HG02981 (cell line): ENCODE measurements around the gene ALDH3A1.

Experiments used
- ATAC-seq: cut with Tn5 transposase; IDR thresholded peaks from one replicate; pipeline ENCODE4 v1.9.1; 2021; ENCODE audit warnings: mild to moderate bottlenecking, moderate library complexity; ENCODE audit not compliant: unreplicated experiment

The ALDH3A1 gene

DNA sequence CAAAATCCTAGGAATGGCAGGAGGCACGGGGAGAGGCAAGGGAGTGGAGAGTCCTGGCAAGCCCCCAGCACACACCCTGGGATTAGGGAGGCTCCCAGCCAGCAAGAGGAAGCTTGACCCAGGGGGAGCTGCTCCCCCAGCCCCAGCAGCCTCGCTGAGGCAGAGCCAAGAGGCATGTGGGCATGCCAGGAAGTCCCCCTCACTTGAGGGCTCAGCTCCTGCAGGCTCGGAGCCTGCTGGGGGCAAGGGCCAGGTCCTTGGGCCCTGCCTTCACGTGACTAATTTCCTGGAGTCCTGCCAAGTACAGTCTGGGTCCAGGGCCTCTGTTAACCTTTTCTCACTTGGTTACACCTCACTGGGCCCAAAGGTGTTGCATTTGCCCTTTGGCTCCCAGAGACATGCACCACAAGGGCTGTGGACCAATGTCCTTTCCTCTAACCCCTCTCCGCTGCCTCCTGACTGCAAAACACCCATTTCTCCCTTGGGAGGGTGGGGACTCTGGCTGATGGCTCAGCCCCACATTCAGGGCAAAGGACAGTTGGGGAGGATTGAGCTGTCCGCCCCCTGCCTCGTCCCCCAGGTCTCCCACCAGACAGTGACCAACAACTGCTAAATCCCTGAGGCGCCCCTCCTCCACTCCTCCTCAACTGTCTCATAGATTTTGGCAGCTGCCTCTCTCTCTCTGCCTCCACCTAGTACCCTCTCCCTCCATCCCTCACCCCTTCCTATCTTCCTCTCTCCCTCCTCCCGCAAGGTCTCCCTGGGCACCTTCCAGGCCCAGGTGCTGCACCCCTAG is 27.3 kb downstream of the ALDH3A1 start:
- no peak for ATAC-seq

- ATAC-seq: no peak
Observed at GRCh38 chr17:19720210-19720475, 28.0 kb downstream of the ALDH3A1 start.

DNA sequence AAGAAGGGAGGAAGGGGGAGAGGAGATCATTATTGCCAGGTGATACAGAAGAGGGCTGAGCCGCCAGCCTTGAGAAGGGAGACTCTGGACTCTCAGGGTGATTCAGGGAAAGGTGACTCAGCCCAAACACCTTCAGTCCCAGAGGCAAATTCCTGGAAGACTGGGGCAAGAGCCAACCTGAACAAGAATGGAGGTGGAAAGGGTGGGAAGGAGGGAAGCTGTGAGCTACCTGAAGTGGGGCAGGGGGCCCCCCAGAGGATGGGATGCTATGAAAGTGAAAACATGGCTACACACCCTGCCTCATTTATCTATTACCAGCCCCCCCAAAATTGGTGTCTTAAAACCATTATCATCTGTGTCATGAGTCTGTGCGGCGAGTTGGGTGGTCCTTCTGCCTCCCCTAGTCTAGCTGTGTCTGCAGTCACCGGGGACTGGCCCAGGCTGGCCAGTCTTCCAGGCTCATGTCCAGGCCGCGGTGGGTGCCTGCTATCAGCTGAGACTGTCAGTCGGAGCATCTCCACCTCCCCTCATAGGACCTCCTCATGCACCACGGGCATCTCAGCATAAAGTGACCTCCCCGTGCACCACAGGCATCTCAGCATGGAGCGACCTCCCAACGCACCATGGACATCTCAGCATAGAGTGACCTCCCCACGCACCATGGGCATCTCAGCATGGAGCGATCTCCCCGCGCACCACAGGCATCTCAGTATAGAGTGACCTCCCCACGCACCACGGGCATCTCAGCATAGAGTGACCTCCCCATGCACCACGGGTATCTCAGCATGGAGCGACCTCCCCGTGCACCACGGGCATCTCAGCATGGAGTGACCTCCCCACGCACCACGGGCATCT is 28.5 kb downstream of the ALDH3A1 start:
- no peak for ATAC-seq

GRCh38 chr17:19718613-19719354 is 29.3 kb downstream of the ALDH3A1 start:
- ATAC-seq: no peak

DNA sequence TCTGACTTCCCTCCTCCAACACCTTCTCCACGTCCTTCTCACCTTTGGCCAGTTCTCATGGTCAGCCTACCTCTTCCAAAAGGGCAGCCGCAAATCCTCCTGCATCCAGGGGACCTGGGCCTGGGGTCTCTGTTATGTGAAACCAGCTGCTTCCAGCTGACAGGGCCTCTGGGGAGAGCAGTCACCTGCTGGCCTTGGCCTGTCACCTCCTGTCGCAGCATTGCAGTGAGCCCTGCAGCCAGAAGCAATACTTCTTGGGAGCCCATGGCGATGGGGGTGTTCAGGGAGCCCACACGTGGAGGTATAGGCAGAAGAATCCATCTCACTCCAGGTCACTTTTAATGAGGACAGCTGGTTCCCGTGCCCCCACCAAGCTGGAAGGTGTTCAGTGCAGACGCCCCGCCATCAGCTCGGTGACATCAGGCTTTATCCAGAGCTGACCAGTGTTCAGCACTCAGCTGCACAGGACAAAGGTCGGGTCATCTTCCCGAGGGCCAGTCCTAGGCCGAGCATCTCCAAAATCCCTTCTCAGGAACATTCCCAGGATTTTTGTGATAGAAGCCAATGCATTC is 30.0 kb downstream of the ALDH3A1 start:
- ATAC-seq: no peak

- no peak for ATAC-seq
Observed at GRCh38 chr17:19717411-19717908, 30.6 kb downstream of the ALDH3A1 start.

DNA sequence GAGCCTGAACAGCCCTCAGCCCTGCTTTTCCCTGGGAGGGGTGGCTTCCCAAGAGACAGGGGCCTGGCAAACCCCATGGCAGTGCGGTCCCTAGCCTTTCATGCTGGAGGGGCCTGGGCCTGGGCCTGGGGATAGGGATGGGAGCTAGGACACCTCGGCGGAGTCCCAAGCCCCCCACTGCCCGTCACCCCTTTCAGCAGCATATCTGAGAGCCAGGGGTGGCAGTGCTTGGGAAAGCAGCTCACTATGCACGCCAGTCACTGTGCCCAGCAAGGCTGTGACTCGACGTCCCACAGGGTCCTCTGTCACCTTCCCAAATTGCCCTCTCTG is 31.1 kb downstream of the ALDH3A1 start:
- no peak for ATAC-seq

GRCh38 chr17:19716108-19717030 is 31.7 kb downstream of the ALDH3A1 start, which contains the start of gene SLC47A2:
Gene SLC47A2 (minus strand): TSS chr17:19716584. CDS start chr17:19716555, 29 bp downstream.
- ATAC-seq: no peak

DNA sequence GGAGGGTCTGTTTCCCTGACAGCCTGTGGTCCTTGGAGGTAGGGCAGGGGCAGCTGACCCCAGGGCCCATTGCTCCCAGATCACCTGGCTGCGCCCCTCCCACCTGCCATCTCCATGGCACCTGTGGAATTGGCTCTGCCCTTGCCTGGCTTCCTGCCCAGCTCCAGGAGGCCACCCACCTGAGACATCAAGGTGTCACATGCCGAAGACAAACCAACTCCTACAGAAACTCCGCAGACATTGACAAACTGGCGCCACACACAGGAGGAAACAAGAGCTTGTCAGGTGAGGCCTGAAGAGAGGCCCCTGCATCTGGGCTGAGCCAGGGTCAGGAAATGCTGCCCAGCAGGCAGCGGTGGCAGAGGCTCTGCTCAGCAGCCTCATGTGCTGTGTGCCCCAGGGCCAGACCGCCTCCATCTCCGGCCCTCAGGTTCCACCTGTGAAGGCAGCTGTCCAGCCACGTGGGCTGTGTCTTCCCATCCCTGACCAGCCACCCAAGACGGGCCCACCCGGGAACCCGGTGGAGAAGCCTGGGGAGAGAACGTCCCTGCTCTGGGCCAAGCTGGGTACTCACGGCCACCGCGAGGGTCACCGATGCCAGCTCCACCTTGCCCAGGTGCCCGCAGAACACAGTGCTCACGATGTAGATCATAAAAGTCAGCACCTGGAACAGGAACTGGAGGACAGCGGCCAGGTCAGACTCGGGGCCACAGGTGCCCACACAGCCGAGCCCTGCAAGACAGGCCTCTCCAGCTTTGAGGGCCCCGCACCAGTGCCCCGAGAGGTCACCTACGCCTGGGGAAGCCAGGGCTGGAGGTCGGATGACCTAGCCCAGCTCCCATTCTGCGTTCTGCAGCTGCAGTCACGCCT is 33.3 kb downstream of the ALDH3A1 start:
- no peak for ATAC-seq

DNA sequence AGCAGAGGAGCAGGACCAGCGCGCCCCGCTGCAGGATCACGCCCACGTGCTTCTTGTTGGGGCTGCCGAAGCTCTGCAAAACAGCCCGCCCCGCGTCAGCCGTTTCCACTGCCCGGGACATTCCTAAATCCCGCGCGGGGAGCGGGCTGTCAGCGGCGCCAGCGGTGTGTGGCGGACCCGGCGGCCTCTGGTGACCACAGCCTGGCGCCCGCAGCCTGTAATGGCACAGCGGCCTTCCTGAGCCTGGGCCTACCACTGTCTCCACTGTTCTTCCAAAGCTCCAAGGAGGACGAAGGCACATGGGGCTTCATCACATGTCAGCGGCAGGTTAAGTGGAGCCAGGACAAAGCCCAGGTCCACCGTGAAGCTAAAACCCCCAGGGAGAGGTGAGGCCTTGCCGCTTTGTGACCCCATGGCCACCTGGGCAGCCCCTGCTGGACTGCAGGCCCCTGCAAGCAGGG is 34.2 kb downstream of the ALDH3A1 start:
- no peak for ATAC-seq

- no peak for ATAC-seq
Observed at GRCh38 chr17:19713462-19713861, 34.6 kb downstream of the ALDH3A1 start.

DNA sequence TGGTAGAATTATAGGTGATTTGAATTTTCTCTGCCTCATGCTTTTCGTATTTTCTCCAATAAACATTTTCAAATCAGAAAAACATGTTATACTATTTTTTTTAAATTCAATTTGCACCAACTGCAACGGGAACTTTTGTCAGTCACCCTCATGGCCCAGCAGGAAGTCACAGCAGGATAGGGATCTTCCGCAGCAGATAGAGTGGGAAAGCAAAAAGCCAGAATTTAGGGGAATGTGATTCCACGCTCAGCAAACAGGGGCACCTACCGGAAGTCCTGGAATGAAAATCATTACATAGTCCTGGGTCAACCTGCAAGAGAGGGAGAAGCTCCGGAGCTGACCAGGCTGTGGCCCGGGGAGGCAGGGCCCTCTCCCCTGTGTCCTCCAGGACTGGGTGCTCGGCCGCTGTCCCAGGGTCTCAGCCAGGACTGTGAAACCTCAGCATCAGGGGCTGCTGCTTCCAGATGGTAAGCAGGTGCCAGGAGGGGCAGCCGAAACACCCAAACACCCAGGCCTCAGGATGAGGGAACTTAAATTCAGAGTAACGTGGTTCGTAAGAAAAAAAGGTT is 35.6 kb downstream of the ALDH3A1 start:
- no peak for ATAC-seq

DNA sequence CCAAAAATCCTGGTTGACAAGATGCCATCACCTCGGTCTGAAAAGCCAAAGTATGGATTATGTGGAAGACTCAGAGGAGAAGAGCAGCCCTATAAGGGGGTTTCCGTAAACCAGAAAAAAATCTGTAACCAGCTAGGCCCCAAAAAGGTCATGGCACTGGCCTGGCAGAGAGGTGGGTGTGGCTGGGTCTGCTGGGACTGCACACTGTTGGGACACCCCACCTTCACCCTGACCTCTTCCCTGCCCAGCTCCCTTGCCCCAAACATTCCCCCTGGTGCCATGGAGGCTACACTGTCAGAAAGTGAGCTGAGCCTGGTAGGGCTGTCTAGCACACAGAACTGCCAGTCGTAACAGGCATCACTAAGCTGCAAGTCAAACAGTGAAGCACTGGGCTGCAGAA is 38.3 kb downstream of the ALDH3A1 start:
- no peak for ATAC-seq

DNA sequence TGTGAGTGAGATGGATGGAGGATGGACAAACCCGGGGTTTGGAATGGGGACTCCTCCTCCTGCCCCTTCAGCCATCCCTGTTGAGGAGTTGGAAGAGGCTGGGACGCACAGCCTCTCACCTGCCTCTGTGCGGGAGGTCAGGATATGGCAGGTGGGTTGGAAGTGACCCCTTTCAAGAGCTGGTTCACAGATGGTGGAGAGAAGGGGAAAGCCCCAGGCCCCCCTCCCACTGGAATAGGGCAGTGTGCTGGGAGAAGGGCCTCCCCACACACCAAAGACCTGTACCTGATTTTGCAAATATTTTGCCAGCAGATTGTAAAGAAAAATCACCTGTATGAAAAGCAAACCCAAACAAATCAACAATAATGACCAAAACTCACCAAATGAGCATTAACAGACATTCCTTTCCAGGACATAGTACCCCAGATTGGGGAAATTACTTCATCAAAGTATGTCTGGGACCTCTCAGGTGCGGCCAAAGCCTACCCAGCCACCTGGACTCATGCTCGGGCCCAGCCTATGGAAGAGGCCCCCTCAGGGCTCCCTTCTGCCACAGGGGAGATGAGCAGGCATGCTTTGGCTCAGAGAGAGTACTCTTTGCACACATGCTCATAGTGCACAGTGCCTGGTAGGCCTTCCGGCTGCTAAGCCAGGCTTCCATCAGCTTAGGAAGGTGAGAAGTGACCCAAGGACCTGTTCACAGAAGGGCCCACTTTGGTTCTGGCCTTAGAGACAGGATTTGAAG is 39.5 kb downstream of the ALDH3A1 start:
- ATAC-seq: no peak

GRCh38 chr17:19707728-19708221 is 40.3 kb downstream of the ALDH3A1 start:
- ATAC-seq: no peak

DNA sequence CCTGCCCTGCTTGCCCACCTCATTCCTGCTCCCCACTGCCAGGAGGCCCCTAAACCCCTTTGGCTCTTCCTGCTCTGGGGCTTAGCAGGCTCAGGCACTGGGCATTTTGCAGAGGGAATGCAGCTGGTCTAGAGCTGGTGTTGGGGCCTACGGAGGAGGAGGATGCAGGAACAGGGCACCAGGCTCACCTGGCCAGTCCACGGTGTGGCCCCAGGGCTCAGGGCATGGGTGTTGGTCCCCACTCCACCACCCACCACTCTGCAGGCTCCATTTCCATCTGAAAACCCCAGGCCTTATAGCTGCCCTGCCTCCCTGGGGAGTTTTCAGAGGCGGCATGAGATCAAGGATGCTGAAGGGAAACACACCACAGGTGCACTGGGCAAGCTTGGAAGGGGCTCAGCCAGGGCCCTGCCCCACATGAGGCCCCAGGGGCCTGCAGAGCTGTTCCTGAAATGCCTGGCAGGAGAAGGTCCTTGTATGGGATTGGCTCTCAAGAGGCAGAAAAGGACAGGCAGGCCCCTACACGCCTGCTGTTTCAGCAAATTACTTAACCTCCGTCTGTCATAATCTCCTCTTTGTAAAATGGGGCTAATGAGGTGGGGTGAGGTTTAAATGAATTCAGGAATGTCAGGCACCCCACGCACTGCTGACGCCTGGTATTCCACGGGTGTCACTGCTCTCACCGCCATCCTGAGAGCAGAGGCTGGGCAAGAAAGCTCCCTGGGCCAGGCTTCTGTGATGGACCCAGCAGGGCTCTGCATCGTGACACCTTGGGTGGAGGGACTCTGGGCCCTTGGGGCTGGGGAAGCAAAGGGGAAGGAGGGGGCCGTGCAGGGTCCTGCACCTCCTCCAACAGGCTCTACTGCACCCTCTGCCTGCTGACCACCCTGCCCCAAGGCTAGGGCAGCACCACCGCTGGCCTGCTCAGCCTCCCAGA is 41.0 kb downstream of the ALDH3A1 start:
- no peak for ATAC-seq
